ENCODE results near the gene C19orf81.

DNA sequence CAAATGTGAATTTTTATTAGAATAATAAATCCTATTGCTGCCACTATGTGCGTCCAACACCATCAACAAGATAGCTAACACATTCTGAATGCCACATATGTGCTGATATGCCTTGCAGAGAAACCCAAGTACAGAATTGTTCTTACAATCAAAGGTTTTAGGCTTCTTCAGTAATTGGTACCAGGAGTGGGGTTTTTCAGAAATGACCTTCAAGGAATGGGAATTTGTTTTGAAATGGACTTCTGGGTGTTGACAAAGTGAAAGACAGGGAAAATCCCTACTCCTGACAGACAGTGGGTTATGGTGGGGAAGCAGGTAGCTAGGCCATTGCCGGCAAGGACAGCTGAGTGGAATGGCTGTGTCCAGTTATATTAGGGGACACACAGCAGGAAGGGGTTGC lies 15.3 kb upstream of the C19orf81 start:
- no peak for TF ChIP-seq CTCF (IDR thresholded peaks at IDR 0.05)
- TF ChIP-seq POLR2A (IDR thresholded peaks at IDR 0.05), result no peak

All from adrenal gland (tissue), 5 donors.